ENCODE measurements around the gene GSTM2.

DNA sequence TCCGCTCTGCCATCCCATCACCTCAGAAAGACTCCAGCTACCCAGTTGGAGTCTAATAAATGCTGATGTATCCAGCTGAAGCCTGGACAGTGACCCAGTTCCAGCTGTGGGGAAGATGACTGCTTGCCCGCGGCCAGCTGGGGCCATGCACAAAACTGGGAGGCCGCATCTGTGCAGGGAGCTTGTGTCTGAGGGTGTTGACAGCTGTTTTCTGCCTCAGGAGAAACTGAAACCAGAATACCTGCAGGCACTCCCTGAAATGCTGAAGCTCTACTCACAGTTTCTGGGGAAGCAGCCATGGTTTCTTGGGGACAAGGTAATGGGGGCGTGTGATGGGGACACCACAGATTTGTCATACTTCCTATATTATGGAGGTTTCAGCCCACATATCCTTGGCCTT, 3.2 kb downstream of the GSTM2 start:
- TF ChIP-seq, protein P1, sequence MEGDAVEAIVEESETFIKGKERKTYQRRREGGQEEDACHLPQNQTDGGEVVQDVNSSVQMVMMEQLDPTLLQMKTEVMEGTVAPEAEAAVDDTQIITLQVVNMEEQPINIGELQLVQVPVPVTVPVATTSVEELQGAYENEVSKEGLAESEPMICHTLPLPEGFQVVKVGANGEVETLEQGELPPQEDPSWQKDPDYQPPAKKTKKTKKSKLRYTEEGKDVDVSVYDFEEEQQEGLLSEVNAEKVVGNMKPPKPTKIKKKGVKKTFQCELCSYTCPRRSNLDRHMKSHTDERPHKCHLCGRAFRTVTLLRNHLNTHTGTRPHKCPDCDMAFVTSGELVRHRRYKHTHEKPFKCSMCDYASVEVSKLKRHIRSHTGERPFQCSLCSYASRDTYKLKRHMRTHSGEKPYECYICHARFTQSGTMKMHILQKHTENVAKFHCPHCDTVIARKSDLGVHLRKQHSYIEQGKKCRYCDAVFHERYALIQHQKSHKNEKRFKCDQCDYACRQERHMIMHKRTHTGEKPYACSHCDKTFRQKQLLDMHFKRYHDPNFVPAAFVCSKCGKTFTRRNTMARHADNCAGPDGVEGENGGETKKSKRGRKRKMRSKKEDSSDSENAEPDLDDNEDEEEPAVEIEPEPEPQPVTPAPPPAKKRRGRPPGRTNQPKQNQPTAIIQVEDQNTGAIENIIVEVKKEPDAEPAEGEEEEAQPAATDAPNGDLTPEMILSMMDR (conservative IDR thresholded peaks at IDR 0.05), result no peak
- no peak for TF ChIP-seq EZH2 (IDR thresholded peaks at IDR 0.05; ENCODE audit: low read depth)
